LoVo (cell line): ENCODE results near the gene P2RX3.
"Not testable (repeated sequence)": the region's sequence is repeated elsewhere in the genome, so short reads cannot be mapped to it uniquely, and the experiment has no call there.

Experiments used
- DNase-seq: peaks from one replicate; pipeline ENCODE4 v3.0.0-alpha.2; 2016; ENCODE audit warnings: low spot score

Gene P2RX3

GRCh38 chr11:57338142-57338541 is at the start of gene P2RX3:
TSS of gene P2RX3 (plus strand) at chr11:57338352. CDS start at chr11:57338551, 199 bp downstream.
- no peak for DNase-seq

GRCh38 chr11:57288771-57289579 is 49.2 kb upstream of the P2RX3 start:
- no peak for DNase-seq

GRCh38 chr11:57290288-57290687 is 47.9 kb upstream of the P2RX3 start:
- no peak for DNase-seq

- peak; percentile 14 for DNase-seq
Observed at GRCh38 chr11:57294225-57295131, 43.7 kb upstream of the P2RX3 start.

GRCh38 chr11:57296205-57296604 is 41.9 kb upstream of the P2RX3 start:
- DNase-seq: not testable (repeated sequence)

- DNase-seq: no peak
Observed at GRCh38 chr11:57297221-57297620, 40.9 kb upstream of the P2RX3 start.

GRCh38 chr11:57299150-57299737 is 38.9 kb upstream of the P2RX3 start:
- DNase-seq: no peak

- DNase-seq: no peak
Observed at GRCh38 chr11:57300785-57301184, 37.4 kb upstream of the P2RX3 start.

GRCh38 chr11:57301711-57302423 is 36.3 kb upstream of the P2RX3 start:
- DNase-seq: no peak

GRCh38 chr11:57302489-57302888 is 35.7 kb upstream of the P2RX3 start:
- DNase-seq: no peak

- no peak for DNase-seq
Observed at GRCh38 chr11:57303280-57303989, 34.7 kb upstream of the P2RX3 start.

GRCh38 chr11:57303990-57304579 is 34.1 kb upstream of the P2RX3 start:
- DNase-seq: no peak

GRCh38 chr11:57305523-57305922 is 32.6 kb upstream of the P2RX3 start:
- DNase-seq: no peak

- no peak for DNase-seq
Observed at GRCh38 chr11:57306161-57306876, 31.8 kb upstream of the P2RX3 start.

GRCh38 chr11:57306940-57307565 is 31.1 kb upstream of the P2RX3 start:
- DNase-seq: no peak

GRCh38 chr11:57307666-57308270 is 30.4 kb upstream of the P2RX3 start:
- no peak for DNase-seq

- no peak for DNase-seq
Observed at GRCh38 chr11:57308426-57309060, 29.6 kb upstream of the P2RX3 start.

- DNase-seq: no peak
Observed at GRCh38 chr11:57309106-57310059, 28.8 kb upstream of the P2RX3 start.
